D721Med (cell line): Measurements from ENCODE around the gene HNRNPU.
"Not testable (repeated sequence)": the region's sequence is repeated elsewhere in the genome, so short reads cannot be mapped to it uniquely, and the experiment has no call there.

ENCODE experiments used
- DNase-seq: peaks from one replicate; pipeline ENCODE4 v3.0.0; 2011; ENCODE audit warnings: low spot score; ENCODE audit not compliant: insufficient read length
- FAIRE-seq: peaks from 2 replicates; lab custom pipeline; 2011; peaks lifted over from hg19 to GRCh38; lab: Jason Lieb, UNC
- CTCF ChIP-seq: IDR thresholded peaks from 2 replicates; pipeline ENCODE4 v1.5.1; 2012; ENCODE audit warnings: mild to moderate bottlenecking, control low read depth; ENCODE audit not compliant: insufficient read depth; ENCODE audit errors: missing control alignments

The HNRNPU gene

GRCh38 chr1:244833734-244834542 lies 30.4 kb downstream of the HNRNPU start:
- DNase-seq, result no peak
- no peak for TF ChIP-seq CTCF
- FAIRE-seq, result no peak

GRCh38 chr1:244833260-244833659 lies 31.1 kb downstream of the HNRNPU start:
- DNase-seq, FAIRE-seq: not testable (repeated sequence)

DNA sequence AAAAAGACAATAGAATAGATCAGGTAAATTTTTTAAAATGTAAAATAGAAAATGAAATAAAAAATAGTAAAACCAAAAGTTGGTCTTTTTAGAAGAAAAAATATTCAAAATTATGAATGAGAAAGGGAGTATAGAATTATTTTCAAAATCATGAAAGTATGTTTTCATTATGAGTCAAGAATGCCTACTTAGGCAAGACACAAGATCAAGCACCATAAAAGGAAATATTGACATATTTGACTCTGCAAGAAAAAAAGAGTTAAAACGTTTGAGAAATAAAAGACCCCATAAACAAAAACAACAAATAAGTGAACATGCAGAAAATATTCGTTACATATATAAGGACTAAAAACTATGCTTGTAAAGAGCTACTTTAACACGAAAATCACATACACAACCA lies 33.7 kb downstream of the HNRNPU start:
- TF ChIP-seq CTCF, result no peak
- no peak for DNase-seq
- FAIRE-seq, result no peak

DNA sequence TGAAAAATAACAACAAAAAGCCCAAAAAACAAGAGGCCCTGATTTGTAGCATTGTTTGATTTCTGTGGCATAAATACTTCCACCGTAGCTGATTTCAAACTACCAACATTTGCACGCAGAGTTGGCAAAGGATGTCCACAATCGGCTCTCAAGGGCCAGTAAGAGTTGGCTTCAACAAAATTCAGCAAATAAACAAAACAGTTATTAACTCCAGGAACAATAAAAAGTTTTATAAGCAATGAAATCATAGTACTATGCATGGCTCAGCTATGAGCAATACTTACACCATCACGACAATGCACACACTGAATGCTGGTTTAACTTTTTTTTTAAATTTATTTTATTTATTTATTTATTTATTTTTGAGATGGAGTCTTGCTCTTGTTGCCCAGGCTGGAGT lies 37.6 kb downstream of the HNRNPU start:
- TF ChIP-seq CTCF, result no peak
- no peak for FAIRE-seq
- no peak for DNase-seq

DNA sequence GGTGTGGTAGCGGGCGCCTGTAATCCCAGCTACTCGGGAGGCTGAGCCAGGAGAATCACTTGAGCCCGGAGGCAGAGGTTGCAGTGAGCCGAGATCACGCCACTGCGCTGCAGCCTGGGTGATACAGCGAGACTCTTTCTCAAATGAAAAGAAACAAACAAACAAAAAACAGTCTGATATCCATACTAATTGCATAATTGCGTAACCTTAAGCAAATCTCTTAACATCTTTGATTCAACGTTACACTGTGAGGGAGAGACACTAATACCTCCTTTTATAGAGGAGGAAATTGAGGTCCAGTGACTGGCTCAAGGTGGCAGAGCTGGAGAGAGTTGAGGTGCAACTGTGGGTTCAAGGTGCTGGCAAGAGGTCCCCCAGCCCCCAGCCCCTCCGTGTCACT lies 41.5 kb downstream of the HNRNPU start:
- DNase-seq, result no peak
- TF ChIP-seq CTCF, result no peak
- FAIRE-seq, result no peak

GRCh38 chr1:244821134-244821533 lies 43.2 kb downstream of the HNRNPU start:
- no peak for DNase-seq
- no peak for TF ChIP-seq CTCF
- FAIRE-seq, result no peak

DNA sequence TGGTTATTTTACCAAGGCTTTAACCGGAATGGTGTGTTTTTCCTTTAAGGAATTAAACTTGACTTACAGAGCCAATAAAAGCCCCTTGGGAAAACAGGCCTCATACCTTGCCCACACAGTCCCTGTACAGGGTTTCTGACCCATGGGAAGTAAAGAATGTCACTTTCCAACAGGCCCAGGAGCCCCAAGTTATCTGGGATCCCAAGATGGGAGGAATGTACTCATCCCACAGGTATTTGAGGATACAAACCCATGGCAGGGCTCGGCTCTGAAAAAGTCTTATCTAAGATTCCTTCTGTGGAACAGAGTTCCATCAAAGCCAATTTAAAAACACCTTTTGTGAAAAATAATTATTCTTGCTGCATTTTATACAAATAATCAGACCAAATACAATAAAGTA lies 44.2 kb downstream of the HNRNPU start:
- DNase-seq (no peak), FAIRE-seq (no peak)
- TF ChIP-seq CTCF, result no peak
